GM23338 (cell line): ENCODE data around the gene FHDC1.

Experiments
- CREB1 ChIP-seq: fragments of 250-450 bp; sonication (Bioruptor Pico); IDR thresholded peaks from 2 replicates; pipeline ENCODE4 v1.5.0; 2020; ENCODE audit warnings: low read depth, mild to moderate bottlenecking, moderate library complexity
- CTCF ChIP-seq, 2 experiments: fragments of 200-600 bp in 1 of 2; sonication (generic) in 1 of 2; conservative IDR thresholded peaks; 2 replicates each; pipeline versions ENCODE4 v1.5.1 to v1.6.1; 2016 to 2017; ENCODE audit warnings: antibody characterized with exemption in 2 of 2, low read depth in 2 of 2, mild to moderate bottlenecking in 2 of 2, moderate library complexity in 1 of 2
- ETS1 ChIP-seq: IDR thresholded peaks from 2 replicates; pipeline ENCODE4 v1.6.1; 2016; ENCODE audit warnings: antibody characterized with exemption
- EZH2 ChIP-seq: fragments of 200-600 bp; sonication (generic); IDR thresholded peaks from one replicate; pipeline ENCODE4 v1.8.0; 2017; ENCODE audit warnings: antibody characterized with exemption, mild to moderate bottlenecking, low read depth; ENCODE audit not compliant: unreplicated experiment
- EZH2phosphoT487 ChIP-seq: fragments of 200-600 bp; sonication (generic); IDR thresholded peaks from one replicate; pipeline ENCODE4 v1.8.1; 2018; ENCODE audit warnings: antibody characterized with exemption; ENCODE audit not compliant: unreplicated experiment
- JUNB ChIP-seq: IDR thresholded peaks from one replicate; pipeline ENCODE4 v1.6.1; 2016; ENCODE audit warnings: antibody characterized with exemption; ENCODE audit not compliant: unreplicated experiment
- NANOG ChIP-seq: IDR thresholded peaks from 2 replicates; pipeline ENCODE4 v1.6.1; 2016; ENCODE audit warnings: antibody characterized with exemption, borderline replicate concordance
- POLR2AphosphoS5 ChIP-seq: IDR thresholded peaks from 2 replicates; pipeline ENCODE4 v1.6.1; 2016; ENCODE audit warnings: antibody characterized with exemption, low read depth
- REST ChIP-seq: IDR thresholded peaks from one replicate; pipeline ENCODE4 v1.6.1; 2018; ENCODE audit warnings: antibody characterized with exemption; ENCODE audit not compliant: unreplicated experiment
- STAT1 ChIP-seq: IDR thresholded peaks from one replicate; pipeline ENCODE4 v1.6.1; 2016; ENCODE audit warnings: antibody characterized with exemption; ENCODE audit not compliant: unreplicated experiment
- ZNF114 ChIP-seq: fragments of 250-450 bp; sonication (Bioruptor Pico); IDR thresholded peaks from 2 replicates; pipeline ENCODE4 v1.5.0; 2020; ENCODE audit warnings: mild to moderate bottlenecking, moderate library complexity
- ZNF331 ChIP-seq: fragments of 250-450 bp; sonication (Bioruptor Pico); IDR thresholded peaks from 2 replicates; pipeline ENCODE4 v1.5.0; 2020; ENCODE audit warnings: low read depth, mild to moderate bottlenecking, moderate library complexity
- ZNF462 ChIP-seq: fragments of 250-450 bp; sonication (Bioruptor Pico); IDR thresholded peaks from 2 replicates; pipeline ENCODE4 v1.5.0; 2020; ENCODE audit warnings: mild to moderate bottlenecking, moderate library complexity

GRCh38 chr4:152974468-152975379, 38.6 kb downstream of the FHDC1 start:
- no peak for TF ChIP-seq REST
- no peak for TF ChIP-seq ETS1
- 0 out of 4 replicates have a peak, but pooled peaks of 1 of the 2 experiments have one; percentile 1 for TF ChIP-seq CTCF (conservative IDR thresholded peaks at IDR 0.05; ENCODE audit: low read depth in 2 of 2)
- no peak for TF ChIP-seq ZNF331 (CRISPR knock-in tag)
- TF ChIP-seq JUNB, result no peak
- TF ChIP-seq POLR2AphosphoS5, result no peak; the same call in 1 of the 2 replicates
- no peak for TF ChIP-seq EZH2phosphoT487
- TF ChIP-seq EZH2, result no peak
- no peak for TF ChIP-seq CREB1
- no peak for TF ChIP-seq NANOG
- no peak for TF ChIP-seq ZNF114 (CRISPR knock-in tag)
- TF ChIP-seq STAT1, result no peak
- no peak for TF ChIP-seq ZNF462 (CRISPR knock-in tag)
